Panc1 (cell line): ENCODE results near the gene WDFY1. TPM values are rescaled to one million over a fixed set of nuclear protein-coding genes. Genes with fewer than 3 reads are reported as not detected.

Experiments used
- ATAC-seq: fragments of 200-7000 bp; cut with Tn5 transposase; 2 replicates; pipeline ENCODE4 v1.9.1; 2020; ENCODE audit warnings: mild to moderate bottlenecking, moderate library complexity
- BruUV-seq: library from RNA; stranded (reverse); fragments of 400-500 nt; replicated peaks from 2 replicates; lab custom pipeline; 2021; lab: Mats Ljungman, UMichigan
- CTCF ChIA-PET: fragments of 300-600 bp; sonication (Branson Sonifier 250); formaldehyde crosslinking; loops from one replicate; lab custom pipeline; 2022; ENCODE audit warnings: antibody characterized with exemption; lab: Charles Lee
- POLR2A ChIA-PET: fragments of 300-600 bp; sonication (Branson Sonifier 250); formaldehyde crosslinking; loops from one replicate; lab custom pipeline; 2022; ENCODE audit warnings: antibody characterized with exemption; lab: Charles Lee
- DNase-seq: peaks from one replicate; pipeline ENCODE4 v3.0.0-alpha.2; 2010; ENCODE audit warnings: low read depth, low spot score
- H3K27ac ChIP-seq: 2 replicates; pipeline ENCODE4 v1.5.1; 2011; ENCODE audit warnings: mild to moderate bottlenecking, low read length, inconsistent platforms
- H3K27me3 ChIP-seq: fragments of 200-500 bp; sonication (Bioruptor generic); 2 replicates; pipeline ENCODE4 v1.6.0; 2014; ENCODE audit warnings: low read length, inconsistent platforms; ENCODE audit not compliant: control insufficient read depth, insufficient read depth
- H3K36me3 ChIP-seq: fragments of 200-500 bp; sonication (Bioruptor generic); 2 replicates; pipeline ENCODE4 v1.5.1; 2014; ENCODE audit warnings: inconsistent platforms, mild to moderate bottlenecking, low read length, moderate library complexity; ENCODE audit not compliant: control insufficient read depth, insufficient read depth
- H3K4me1 ChIP-seq: 2 replicates; pipeline ENCODE4 v1.5.1; 2011; ENCODE audit warnings: inconsistent platforms, mild to moderate bottlenecking, low read length, moderate library complexity; ENCODE audit not compliant: control insufficient read depth, insufficient read depth
- H3K4me3 ChIP-seq, 2 experiments: 2 replicates each; pipeline ENCODE4 v1.5.1; 2011 to 2012; ENCODE audit warnings: low read depth in 2 of 2, low read length in 2 of 2, mild to moderate bottlenecking in 2 of 2, inconsistent platforms in 1 of 2, moderate library complexity in 1 of 2
- H3K9me3 ChIP-seq: fragments of 200-500 bp; sonication (Bioruptor generic); 2 replicates; pipeline ENCODE4 v1.5.1; 2014; ENCODE audit warnings: low read depth, mild to moderate bottlenecking, inconsistent platforms, low read length, moderate library complexity; ENCODE audit not compliant: control insufficient read depth, insufficient read depth
- POLR2AphosphoS5 ChIP-seq: IDR thresholded peaks from 2 replicates; pipeline ENCODE4 v1.6.1; 2012; ENCODE audit warnings: mild to moderate bottlenecking, low read depth, low read length, moderate library complexity
- SIN3A ChIP-seq: IDR thresholded peaks from 2 replicates; pipeline ENCODE4 v1.6.1; 2012; ENCODE audit warnings: low read depth, mild to moderate bottlenecking, low read length, moderate library complexity, borderline replicate concordance; ENCODE audit not compliant: insufficient read depth
- TCF7L2 ChIP-seq: IDR thresholded peaks from 2 replicates; pipeline ENCODE4 v1.6.1; 2011; ENCODE audit warnings: mild to moderate bottlenecking, low read depth, low read length, inconsistent platforms
- in situ Hi-C: cut with HindIII; loops from 2 replicates; pipeline ENCODE4 v1.10.0; 2016; ENCODE audit warnings: low sequenced_read_pairs, low pct_unique_long_range_greater_than_20kb
- intact Hi-C: fragments of 100-400 bp; cut with micrococcal nuclease; formaldehyde crosslinking; loops from one replicate; pipeline ENCODE4 v1.10.0; 2022; ENCODE audit not compliant: unreplicated experiment
- total RNA-seq: library from RNA; stranded (reverse); gene quantifications from one replicate; pipeline ENCODE4 v1.2.1, GENCODE V29; 2021; ENCODE audit not compliant: unreplicated experiment
- TF ChIP-seq, protein P1 (sequence below): fragments of 450-650 bp; IDR thresholded peaks from 2 replicates; pipeline ENCODE4 v1.5.1; 2017; ENCODE audit warnings: mild to moderate bottlenecking
- TF ChIP-seq, protein P2 (sequence below), 2 experiments: IDR thresholded peaks; 2 replicates each; pipeline ENCODE4 v1.6.1; 2011 to 2012; ENCODE audit warnings: low read depth in 2 of 2, control low read depth in 1 of 2, low read length in 1 of 2, mild to moderate bottlenecking in 1 of 2, moderate library complexity in 1 of 2; ENCODE audit not compliant: insufficient read depth in 1 of 2

WDFY1 gene
- total RNA-seq, 1 experiment from 2014 or later, result 48.5 TPM

DNA sequence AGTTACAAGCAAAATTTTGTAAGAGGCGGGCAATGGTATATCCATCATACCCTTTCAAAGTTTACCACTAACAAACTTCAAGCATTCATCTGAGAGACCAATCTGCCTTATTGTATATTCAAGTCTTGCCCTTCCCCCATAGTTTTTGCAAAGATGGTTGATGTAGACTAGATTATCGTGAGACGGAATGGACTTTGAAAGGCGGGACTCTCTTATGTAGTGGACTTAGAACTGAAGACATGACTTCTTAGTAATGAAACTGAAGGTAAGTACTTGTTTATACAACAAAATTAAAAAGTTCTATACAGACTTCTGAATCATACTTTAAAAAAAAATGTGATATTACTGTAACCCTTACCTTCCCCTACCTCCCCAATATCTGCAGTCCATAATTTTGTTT, 118.1 kb downstream of the WDFY1 start:
- CTCF ChIA-PET, result no interaction called here
- BruUV-seq, result no TSS peak
- no peak overlapping the region for H3K4me3 ChIP-seq
- intact Hi-C loops (no loop called here), in situ Hi-C loops (no loop called here)
- no peak for DNase-seq
- POLR2A ChIA-PET, result no interaction called here
- no peaks in the 10 kb centered on the region for H3K27me3 ChIP-seq
- H3K4me1 ChIP-seq, result peaks cover 45% of the 10 kb centered on the region
- no peak for ATAC-seq
- no peaks in the 10 kb centered on the region for H3K9me3 ChIP-seq
- no peak for TF ChIP-seq POLR2AphosphoS5
- TF ChIP-seq, protein P1, sequence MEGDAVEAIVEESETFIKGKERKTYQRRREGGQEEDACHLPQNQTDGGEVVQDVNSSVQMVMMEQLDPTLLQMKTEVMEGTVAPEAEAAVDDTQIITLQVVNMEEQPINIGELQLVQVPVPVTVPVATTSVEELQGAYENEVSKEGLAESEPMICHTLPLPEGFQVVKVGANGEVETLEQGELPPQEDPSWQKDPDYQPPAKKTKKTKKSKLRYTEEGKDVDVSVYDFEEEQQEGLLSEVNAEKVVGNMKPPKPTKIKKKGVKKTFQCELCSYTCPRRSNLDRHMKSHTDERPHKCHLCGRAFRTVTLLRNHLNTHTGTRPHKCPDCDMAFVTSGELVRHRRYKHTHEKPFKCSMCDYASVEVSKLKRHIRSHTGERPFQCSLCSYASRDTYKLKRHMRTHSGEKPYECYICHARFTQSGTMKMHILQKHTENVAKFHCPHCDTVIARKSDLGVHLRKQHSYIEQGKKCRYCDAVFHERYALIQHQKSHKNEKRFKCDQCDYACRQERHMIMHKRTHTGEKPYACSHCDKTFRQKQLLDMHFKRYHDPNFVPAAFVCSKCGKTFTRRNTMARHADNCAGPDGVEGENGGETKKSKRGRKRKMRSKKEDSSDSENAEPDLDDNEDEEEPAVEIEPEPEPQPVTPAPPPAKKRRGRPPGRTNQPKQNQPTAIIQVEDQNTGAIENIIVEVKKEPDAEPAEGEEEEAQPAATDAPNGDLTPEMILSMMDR, result no peak
- no peak for TF ChIP-seq SIN3A
- TF ChIP-seq, protein P2, sequence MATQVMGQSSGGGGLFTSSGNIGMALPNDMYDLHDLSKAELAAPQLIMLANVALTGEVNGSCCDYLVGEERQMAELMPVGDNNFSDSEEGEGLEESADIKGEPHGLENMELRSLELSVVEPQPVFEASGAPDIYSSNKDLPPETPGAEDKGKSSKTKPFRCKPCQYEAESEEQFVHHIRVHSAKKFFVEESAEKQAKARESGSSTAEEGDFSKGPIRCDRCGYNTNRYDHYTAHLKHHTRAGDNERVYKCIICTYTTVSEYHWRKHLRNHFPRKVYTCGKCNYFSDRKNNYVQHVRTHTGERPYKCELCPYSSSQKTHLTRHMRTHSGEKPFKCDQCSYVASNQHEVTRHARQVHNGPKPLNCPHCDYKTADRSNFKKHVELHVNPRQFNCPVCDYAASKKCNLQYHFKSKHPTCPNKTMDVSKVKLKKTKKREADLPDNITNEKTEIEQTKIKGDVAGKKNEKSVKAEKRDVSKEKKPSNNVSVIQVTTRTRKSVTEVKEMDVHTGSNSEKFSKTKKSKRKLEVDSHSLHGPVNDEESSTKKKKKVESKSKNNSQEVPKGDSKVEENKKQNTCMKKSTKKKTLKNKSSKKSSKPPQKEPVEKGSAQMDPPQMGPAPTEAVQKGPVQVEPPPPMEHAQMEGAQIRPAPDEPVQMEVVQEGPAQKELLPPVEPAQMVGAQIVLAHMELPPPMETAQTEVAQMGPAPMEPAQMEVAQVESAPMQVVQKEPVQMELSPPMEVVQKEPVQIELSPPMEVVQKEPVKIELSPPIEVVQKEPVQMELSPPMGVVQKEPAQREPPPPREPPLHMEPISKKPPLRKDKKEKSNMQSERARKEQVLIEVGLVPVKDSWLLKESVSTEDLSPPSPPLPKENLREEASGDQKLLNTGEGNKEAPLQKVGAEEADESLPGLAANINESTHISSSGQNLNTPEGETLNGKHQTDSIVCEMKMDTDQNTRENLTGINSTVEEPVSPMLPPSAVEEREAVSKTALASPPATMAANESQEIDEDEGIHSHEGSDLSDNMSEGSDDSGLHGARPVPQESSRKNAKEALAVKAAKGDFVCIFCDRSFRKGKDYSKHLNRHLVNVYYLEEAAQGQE (IDR thresholded peaks at IDR 0.05; ENCODE audit: insufficient read depth in 1 of 2, low read depth in 2 of 2, low read length in 1 of 2), result no peak
- TF ChIP-seq TCF7L2, result no peak
- no peaks in the 10 kb centered on the region for H3K36me3 ChIP-seq
- H3K27ac ChIP-seq, result peak overlapping the region; percentile 35

Other genes with a start within 250 kb of the WDFY1 start
- 66.3 TPM for gene AP1S3, start 107.8 kb downstream of the WDFY1 start, total RNA-seq
- 27.8 TPM for gene MRPL44, start 12.1 kb upstream of the WDFY1 start, total RNA-seq
- gene SERPINE2, start 94.0 kb upstream of the WDFY1 start, total RNA-seq, result 3.1 TPM